Glomerular visceral epithelial cell (primary cell): ENCODE results near the gene CMSS1.

ENCODE experiments used
- DNase-seq: peaks from one replicate; pipeline ENCODE4 v3.0.0-alpha.2; 2016; ENCODE audit errors: extremely low spot score

CMSS1 gene

DNA sequence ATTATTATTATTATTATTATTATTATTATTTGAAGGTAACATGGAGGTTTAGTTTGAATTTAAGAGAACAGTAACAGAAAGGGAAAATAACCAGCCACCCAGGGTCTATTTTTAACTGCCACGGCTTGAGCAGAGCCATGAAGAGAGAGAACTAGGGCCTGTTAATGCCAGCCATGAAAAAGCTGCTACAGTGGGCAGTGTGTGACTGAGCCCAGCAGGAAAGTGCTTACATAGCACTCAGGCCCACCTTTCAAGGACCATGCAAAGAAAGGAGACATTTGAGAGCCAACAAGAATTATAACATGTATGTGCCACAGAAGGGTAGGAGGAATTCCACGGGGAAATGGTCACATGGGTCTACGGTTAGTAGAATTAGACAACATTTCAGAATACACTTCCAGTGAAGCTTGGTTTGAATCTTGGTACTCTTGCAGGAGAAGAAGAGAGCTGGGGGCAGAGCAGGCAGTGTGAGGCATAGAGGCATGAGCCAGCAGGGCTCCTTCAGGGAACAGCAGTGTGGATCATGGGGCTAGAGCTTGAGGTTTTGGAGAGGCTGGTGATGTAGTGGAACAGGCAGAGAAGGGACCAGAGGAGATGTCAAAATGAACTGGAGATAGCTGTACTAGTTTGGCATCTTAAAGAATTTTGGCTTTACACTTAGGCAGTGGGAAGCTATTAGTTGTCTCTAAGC lies 140.7 kb downstream of the CMSS1 start:
- DNase-seq: no peak

DNA sequence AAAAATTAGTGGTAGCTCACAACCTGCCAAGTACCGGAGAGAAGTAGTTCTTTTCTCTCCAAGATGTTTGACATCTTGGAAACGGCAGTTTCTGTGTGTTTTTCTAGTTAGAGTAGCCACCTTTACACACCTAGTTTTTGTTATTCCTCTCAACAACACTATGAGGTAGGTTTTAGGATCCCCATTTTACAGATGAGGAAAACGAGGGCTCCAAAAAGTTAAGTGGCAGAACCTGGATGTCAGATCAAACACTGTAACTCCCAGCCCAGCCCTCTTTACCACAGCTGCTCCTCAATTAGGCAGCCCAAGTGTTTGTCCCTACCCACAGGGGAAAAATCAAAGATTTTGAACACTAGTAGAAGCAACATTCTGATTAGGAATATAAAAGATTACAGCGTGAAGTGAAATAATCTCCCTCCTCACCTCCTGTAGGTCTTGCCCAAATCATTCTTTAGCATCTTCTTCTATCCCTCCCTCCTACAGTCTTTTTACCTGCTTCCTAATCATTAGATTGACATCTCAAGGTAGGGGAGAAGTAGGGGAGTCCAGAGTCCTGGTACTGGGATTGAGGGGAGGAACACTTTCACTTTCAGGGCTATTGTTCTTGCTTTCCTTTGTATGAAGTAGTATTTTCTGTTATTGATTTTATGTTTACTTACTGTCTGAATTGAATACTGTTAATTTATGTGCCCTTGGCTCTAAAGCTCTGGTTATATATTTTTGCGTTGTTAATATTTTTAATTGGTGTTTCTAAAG lies 142.6 kb downstream of the CMSS1 start:
- no peak for DNase-seq

GRCh38 chr3:99960941-99961340 lies 143.3 kb downstream of the CMSS1 start:
- DNase-seq: no peak

DNA sequence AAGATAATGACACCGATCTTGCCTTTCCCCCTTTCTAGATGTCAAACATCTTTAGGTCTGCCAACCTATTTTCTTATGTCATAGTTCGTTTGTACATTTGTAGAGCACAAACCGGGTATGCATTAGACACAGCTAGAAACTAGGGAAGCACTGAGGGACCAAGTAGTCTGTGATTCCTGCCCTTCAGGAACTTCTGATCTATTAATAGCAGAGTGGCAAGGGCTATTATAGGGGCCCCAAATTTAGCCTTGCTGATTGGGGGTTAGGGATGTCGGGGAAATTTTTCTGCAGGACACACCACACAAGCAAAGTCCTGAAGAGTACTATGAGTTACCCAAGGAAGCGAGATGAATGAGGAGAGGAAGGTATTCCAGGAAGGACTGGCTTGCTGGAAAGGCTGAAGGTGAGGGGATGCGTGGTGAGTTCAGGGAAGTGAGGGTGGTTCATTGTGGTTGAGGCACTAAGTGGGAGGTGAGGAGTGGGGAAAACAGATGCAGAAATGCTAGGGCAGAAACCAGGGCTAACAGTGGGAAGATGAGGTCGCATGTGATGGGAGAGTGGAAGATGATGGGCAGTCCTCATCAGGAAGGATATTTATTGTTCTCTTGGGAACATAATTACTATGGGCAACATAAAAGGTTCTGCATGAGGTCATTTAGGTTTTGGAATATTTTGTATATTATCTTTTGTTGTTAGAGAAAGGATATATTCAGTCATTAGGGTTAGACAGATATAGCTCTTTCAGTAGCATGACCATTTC lies 144.3 kb downstream of the CMSS1 start:
- no peak for DNase-seq

GRCh38 chr3:99962703-99963102 lies 145.0 kb downstream of the CMSS1 start:
- DNase-seq: no peak

GRCh38 chr3:99965077-99965476 lies 147.4 kb downstream of the CMSS1 start:
- DNase-seq: no peak

DNA sequence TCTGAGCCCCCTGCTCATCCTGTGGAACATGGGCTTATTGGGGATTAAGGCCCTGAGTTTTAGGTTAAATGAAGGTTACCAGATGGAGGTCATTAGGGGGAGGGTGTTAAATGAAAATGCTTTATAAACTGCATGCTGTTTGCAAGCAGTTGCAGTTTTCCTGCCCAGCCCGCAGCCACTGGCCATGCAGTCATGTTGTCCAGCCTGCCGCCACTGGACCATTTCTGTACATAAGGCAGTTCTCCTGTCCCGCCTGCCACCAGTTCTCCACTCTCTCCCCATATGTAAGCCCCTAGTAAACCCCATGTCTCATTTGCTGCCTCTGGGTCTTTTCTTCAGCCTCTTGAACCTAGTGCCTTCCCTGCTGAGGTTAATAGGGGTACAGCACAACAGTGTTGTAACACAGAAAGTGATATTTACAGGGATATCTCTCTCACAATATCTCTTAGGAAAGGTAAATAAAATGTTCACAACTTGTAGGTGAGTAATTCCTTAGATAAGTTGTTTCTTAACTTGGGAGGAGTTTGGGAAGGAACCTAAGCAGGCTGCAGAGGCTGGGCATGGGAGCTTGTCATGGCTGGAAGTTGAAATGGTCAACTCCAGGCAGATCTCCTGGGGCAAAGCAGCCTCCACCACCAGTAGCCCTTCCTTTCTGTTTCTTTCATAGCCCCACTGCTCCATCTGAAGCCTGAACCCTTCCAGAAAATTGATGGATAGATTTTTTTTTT lies 148.2 kb downstream of the CMSS1 start:
- DNase-seq: no peak

GRCh38 chr3:99966662-99967416 lies 149.2 kb downstream of the CMSS1 start:
- DNase-seq: no peak

DNA sequence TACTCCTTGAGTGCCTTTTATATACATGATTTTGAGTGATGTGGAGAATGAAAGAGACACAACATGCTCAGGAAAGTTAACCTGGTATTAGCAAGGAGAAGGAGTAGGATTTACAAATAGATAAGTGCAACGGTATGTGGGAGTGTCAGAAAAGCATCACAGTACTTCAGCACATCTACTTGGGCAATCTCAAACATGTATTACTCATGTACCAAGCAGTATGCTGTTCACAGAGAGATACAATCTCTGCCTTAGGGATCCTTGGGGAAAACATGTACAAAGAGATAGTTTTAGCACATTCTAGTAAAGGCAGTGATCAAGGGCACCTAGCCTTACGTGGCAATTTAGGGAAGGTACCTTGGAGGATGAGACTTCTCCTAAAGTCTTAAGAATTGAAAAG lies 150.1 kb downstream of the CMSS1 start:
- no peak for DNase-seq

DNA sequence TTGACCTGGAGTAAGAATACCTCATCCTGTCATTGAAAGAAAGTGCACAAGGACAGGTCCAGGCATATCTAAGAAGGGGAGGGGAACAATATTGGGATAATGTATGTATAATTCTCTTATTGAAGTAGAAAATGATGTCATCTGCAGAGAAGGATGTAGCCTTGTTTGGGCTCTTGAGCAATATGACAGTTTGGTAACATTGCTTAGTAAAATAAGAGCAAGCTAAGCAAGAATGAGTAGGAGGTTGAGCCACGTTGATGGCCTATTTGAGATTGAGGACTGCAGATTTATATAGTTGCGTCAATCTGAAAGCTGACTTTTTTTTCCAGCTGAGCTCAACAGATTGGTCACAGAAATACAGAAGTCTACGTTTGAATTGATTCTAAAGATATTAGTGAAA lies 151.5 kb downstream of the CMSS1 start:
- DNase-seq: no peak

GRCh38 chr3:99970198-99970597 lies 152.5 kb downstream of the CMSS1 start:
- DNase-seq: no peak

GRCh38 chr3:99971761-99972160 lies 154.1 kb downstream of the CMSS1 start:
- DNase-seq: no peak

DNA sequence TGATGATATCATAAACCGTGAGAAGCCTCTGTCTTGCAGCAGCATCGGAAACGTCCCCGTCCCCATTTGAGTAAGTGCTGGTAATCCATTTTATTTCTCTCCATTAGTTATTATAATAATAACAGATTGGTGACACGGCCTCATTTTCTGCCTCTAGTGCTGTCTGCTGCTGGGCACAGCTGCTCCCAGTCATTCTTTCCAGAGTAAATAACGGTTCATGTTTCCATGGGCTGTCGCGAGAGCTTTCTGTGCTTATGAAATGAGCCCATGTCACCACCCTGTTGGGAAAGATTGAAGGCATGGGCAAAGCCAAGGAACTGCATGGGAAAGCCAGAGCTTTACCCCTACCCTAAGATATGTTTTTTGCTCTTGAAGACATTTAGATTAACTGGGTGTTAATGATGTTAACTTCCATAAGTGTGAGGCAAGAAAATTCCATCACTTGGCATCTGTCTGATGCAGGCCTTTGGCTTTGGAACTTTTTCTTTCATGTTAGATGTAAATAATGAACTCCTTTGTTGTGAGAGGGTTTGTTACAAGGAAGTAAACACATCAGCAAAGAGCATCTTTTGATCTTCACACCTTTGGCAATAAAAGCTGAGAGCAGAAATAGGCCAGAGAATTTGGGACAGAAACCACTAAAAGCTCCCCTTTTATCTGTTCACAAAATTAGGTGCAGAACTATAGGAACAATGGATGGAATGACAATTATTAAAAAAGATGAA lies 154.9 kb downstream of the CMSS1 start:
- DNase-seq: no peak

- DNase-seq: no peak
Observed at GRCh38 chr3:99974989-99975388, 157.3 kb downstream of the CMSS1 start.

GRCh38 chr3:99976584-99976983 lies 158.9 kb downstream of the CMSS1 start:
- no peak for DNase-seq

DNA sequence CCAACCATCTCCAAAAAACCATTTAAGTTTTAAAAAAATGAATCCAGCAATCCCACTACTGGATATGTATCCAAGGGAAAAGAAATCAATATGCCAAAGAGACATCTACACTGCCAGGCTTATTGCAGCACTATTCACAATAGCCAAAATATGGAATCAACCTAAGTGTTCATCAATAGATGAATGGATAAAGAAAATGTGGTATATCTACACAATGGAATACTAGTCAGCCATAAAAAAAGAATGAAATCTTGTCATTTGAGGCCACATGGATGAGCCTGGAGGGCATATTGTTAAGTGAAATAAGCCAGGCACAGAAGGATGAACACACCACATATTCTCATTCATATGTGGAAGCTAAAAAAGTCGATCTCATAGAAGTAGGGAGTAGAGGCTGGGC lies 160.6 kb downstream of the CMSS1 start:
- DNase-seq: no peak

- no peak for DNase-seq
Observed at GRCh38 chr3:99980606-99981005, 162.9 kb downstream of the CMSS1 start.

DNA sequence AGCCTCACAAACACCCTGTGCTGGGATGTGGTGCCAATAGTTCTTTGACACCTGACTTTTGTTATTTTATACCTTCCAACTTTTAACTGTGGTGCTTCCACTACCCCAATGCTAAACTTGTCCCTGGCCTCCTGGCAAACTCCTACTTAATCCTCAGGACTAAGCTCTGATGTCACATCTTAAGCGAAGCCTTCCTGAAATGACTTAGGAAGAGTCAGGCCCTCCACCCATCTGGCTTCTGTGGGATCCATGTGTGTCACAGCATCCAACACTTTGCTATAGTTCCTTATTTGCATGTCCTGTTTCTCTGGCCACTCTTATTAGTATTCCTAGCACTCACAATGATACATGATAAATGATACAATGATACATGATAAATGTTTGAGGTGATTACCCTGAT lies 163.5 kb downstream of the CMSS1 start:
- no peak for DNase-seq

DNA sequence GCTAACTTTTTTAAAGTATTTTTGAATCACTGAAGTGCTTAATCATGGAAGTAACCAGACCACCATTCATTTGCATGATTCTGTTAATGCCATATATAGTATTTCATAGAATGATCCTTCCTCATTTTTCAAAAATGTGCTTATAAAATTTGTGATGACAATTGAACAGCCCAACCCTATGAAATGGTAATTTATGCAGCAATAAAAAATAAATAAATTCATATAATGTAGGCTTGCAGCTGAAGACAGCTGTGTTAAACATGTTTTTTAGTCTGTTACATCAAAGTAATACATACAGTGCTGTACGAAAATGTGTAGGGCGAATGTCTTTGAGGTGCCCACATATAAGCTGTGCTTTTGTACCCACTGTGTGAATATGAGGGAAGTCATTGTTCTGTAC lies 165.0 kb downstream of the CMSS1 start:
- no peak for DNase-seq

DNA sequence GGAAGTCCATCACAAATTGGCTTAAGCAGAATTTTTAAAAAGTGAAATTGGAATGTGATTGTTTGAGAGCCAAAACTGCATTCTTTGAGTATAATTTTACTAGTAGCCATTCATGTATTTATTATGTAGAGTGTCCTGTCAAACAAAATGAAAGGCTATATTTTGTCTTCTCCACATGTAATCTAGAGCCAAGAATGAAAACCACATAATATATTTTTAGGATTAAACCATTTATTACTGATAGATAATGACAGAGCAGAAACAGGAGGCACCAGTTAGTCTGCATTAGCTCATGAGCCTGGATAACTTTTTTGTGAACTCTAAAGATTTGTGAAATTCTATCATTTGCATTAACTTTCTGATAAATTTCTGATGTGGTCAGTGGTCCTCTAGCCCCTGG lies 166.5 kb downstream of the CMSS1 start:
- DNase-seq: no peak

GRCh38 chr3:99984668-99985067 lies 167.0 kb downstream of the CMSS1 start:
- no peak for DNase-seq
